Measurements from ENCODE around the gene MTMR1. TPM values are rescaled to one million over a fixed set of nuclear protein-coding genes. Genes with fewer than 3 reads are reported as not detected.

MTMR1 gene
- total RNA-seq, 1 donor from 2014 or later = 21.7 TPM

GRCh38 chrX:150759568-150760416 is 66.6 kb downstream of the MTMR1 start:
- intact Hi-C loops (cut with DNase I) = no loop called here
- peak; percentile 65 for DNase-seq (ENCODE audit: low spot score)

GRCh38 chrX:150761176-150761818 is 68.1 kb downstream of the MTMR1 start:
- DNase-seq (ENCODE audit: low spot score) = peak; percentile 66
- intact Hi-C loops (cut with DNase I) = no loop called here

DNA sequence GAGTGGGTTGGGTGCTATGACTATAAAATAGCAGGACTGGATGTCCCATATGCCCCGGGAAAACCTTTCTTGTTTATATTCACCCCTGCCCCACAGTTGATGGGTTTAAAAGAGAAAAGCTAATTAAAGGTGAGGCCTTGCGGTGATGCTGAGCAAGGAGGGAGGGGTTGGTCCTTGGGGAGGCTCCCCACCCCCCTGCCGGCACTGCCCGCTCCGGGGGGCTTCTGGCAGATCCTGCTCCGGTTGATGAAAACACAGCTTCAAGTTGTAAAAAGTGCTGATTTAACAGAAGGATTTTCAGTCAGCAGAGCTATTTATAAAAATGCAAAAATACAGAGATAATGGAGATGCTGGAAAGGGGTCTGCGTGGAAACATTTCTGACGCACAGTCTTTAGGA is 68.6 kb downstream of the MTMR1 start:
- intact Hi-C loops (cut with DNase I) = no loop called here
- no peak for DNase-seq (ENCODE audit: low spot score)

- intact Hi-C loops (cut with DNase I) = no loop called here
Measured at GRCh38 chrX:150762258-150763165, 69.3 kb downstream of the MTMR1 start.

GRCh38 chrX:150763303-150763797 is 70.2 kb downstream of the MTMR1 start:
- DNase-seq (ENCODE audit: low spot score) = no peak

More at GRCh38 chrX:150762258-150763165, 69.3 kb downstream of the MTMR1 start:
- DNase-seq (ENCODE audit: low spot score) = peak; percentile 67

GRCh38 chrX:150763810-150764209 is 70.6 kb downstream of the MTMR1 start:
- intact Hi-C loops (cut with DNase I) = no loop called here
- DNase-seq (ENCODE audit: low spot score) = no peak

More at GRCh38 chrX:150763303-150763797, 70.2 kb downstream of the MTMR1 start:
- intact Hi-C loops (cut with DNase I) = no loop called here

- intact Hi-C loops (cut with DNase I) = no loop called here
- DNase-seq (ENCODE audit: low spot score) = no peak
Measured at GRCh38 chrX:150765237-150765636, 72.0 kb downstream of the MTMR1 start.

GRCh38 chrX:150765782-150766350 is 72.7 kb downstream of the MTMR1 start:
- intact Hi-C loops (cut with DNase I) = no loop called here
- no peak for DNase-seq (ENCODE audit: low spot score)

- DNase-seq (ENCODE audit: low spot score) = no peak
- intact Hi-C loops (cut with DNase I) = no loop called here
Measured at GRCh38 chrX:150766351-150767044, 73.3 kb downstream of the MTMR1 start.

- intact Hi-C loops (cut with DNase I) = no loop called here
- no peak for DNase-seq (ENCODE audit: low spot score)
Measured at GRCh38 chrX:150767045-150767395, 73.8 kb downstream of the MTMR1 start.

GRCh38 chrX:150767475-150768131 is 74.4 kb downstream of the MTMR1 start:
- intact Hi-C loops (cut with DNase I) = no loop called here
- no peak for DNase-seq (ENCODE audit: low spot score)

- DNase-seq (ENCODE audit: low spot score) = no peak
Measured at GRCh38 chrX:150768132-150768485, 74.9 kb downstream of the MTMR1 start.

DNA sequence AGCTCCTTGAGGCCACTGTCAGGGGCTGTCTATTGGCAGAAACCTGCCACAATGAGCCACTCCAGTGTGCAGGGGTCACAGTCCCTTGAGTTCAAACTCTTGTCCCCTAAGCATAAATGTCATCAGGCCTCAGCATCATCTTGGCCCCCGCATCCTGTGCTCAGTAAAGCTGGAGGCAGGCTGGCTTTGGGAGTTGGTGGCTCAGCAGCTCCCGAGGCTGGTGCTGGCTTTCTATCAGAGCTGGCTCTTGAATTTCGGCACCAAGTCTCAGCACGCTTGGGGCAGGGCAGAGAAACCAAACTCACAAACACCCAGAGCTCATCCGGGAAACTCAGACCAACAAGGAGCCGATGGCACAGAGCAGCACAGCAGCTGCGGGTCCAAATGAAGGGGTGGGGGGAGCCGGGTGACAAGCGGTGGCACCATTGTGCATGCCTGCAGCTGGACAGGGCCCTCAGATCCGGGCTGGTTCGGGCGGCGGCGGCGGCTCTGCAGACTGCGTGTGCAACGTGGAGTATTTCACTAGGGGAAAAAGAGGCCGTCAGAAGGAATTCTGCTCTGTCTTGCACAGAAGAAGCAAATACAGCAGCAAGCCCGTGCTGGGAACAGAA is 75.5 kb downstream of the MTMR1 start:
- no peak for DNase-seq (ENCODE audit: low spot score)
- intact Hi-C loops (cut with DNase I) = no loop called here

More at GRCh38 chrX:150768132-150768485, 74.9 kb downstream of the MTMR1 start:
- intact Hi-C loops (cut with DNase I) = no loop called here

- intact Hi-C loops (cut with DNase I) = no loop called here
- DNase-seq (ENCODE audit: low spot score) = no peak
Measured at GRCh38 chrX:150769408-150769807, 76.2 kb downstream of the MTMR1 start.

- intact Hi-C loops (cut with DNase I) = loop anchor here (5.0 kb wide), 3 partner anchors 127 to 237 kb away; partner anchors contain the start of genes CD99L2 and HMGB3
- no peak for DNase-seq (ENCODE audit: low spot score)
Measured at GRCh38 chrX:150770623-150771022, 77.4 kb downstream of the MTMR1 start.

GRCh38 chrX:150771116-150771515 is 77.9 kb downstream of the MTMR1 start:
- DNase-seq (ENCODE audit: low spot score) = no peak
- intact Hi-C loops (cut with DNase I) = loop anchor here (5.0 kb wide), 3 partner anchors 126 to 236 kb away; partner anchors contain the start of genes CD99L2 and HMGB3

GRCh38 chrX:150772150-150772970 is 79.2 kb downstream of the MTMR1 start:
- peak; percentile 89 for DNase-seq (ENCODE audit: low spot score)
- intact Hi-C loops (cut with DNase I) = loop anchor here (1.0 to 5.0 kb wide), 4 partner anchors 125 to 310 kb away; partner anchors contain the start of genes CD99L2 and HMGB3
